Ishikawa (cell line): ENCODE results near the gene EGFR.

Source experiments
- CEBPB ChIP-seq: IDR thresholded peaks from 2 replicates; pipeline ENCODE4 v1.6.1; 2012
- CREB1 ChIP-seq: IDR thresholded peaks from 2 replicates; pipeline ENCODE4 v1.6.1; 2012; ENCODE audit warnings: low read depth
- EP300 ChIP-seq: IDR thresholded peaks from 2 replicates; pipeline ENCODE4 v1.6.1; 2012; ENCODE audit warnings: borderline replicate concordance
- MAX ChIP-seq: IDR thresholded peaks from 2 replicates; pipeline ENCODE4 v1.6.1; 2012
- NFIC ChIP-seq: IDR thresholded peaks from 2 replicates; pipeline ENCODE4 v1.6.1; 2012
- RAD21 ChIP-seq: IDR thresholded peaks from 2 replicates; pipeline ENCODE4 v1.6.1; 2012; ENCODE audit warnings: low read depth
- REST ChIP-seq: IDR thresholded peaks from 2 replicates; pipeline ENCODE4 v1.6.1; 2012; ENCODE audit warnings: low read depth, mild to moderate bottlenecking
- TAF1 ChIP-seq: IDR thresholded peaks from 2 replicates; pipeline ENCODE4 v1.6.1; 2012; ENCODE audit warnings: low read depth, mild to moderate bottlenecking
- USF1 ChIP-seq: IDR thresholded peaks from 2 replicates; pipeline ENCODE4 v1.6.1; 2012
- YY1 ChIP-seq: IDR thresholded peaks from 2 replicates; pipeline ENCODE4 v1.6.1; 2012; ENCODE audit warnings: low read depth

GRCh38 chr7:55145606-55146005 is 126.8 kb downstream of the EGFR start:
- no peak for TF ChIP-seq EP300
- TF ChIP-seq NFIC, result no peak
- TF ChIP-seq USF1, result no peak
- no peak for TF ChIP-seq REST
- no peak for TF ChIP-seq MAX
- TF ChIP-seq TAF1, result no peak
- no peak for TF ChIP-seq YY1
- no peak for TF ChIP-seq CREB1
- TF ChIP-seq RAD21, result no peak
- TF ChIP-seq CEBPB, result no peak
